Cerebellar cortex (tissue), 1 donor: ENCODE results near the gene CEACAM18.
"Not testable (repeated sequence)": the region's sequence is repeated elsewhere in the genome, so short reads cannot be mapped to it uniquely, and the experiment has no call there.

Source experiments
- DNase-seq: peaks from one replicate; pipeline ENCODE4 v3.0.0-alpha.2; 2015; ENCODE audit warnings: low spot score

Gene CEACAM18

DNA sequence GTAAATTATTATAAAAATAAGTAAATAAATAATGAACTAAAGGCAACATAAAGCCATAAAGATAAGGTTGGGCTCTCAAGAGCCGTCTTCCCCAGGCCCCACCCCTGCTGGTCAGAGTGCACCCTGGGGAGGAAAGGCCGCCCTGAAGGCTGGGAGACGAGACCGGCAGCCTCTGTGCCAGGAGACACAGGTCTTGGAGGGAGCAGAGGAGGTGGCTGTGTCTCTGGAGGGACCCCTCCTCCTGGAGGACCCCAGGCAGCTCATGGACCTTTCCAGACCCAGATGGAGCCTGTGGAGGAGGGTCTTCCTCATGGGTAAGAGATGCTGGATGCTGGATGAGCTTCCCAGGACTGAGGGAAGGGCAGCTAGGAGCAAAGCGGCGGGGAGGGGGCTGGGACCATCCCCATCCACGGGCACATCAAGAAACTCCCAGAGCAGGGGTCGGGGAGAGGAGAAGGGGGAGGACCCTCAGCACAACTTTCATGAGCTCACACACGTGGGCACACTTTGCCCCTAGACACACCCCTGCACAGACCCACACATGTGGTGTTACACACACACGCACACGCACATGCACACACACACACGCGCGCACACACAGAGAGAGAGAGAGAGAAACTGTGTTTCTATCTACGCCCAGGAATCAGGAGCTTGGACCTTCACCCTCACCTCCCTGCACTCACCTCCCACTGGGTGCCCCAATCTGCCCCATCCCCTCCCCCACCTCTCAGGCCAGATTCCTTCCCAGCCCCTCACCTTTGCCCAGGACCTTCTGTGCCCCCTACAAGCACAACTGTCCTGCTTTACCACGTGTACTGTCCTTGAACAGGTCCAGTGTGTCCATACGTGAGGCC is at the start of gene CEACAM18:
Gene CEACAM18 (plus strand): TSS at position 159 of the 854 bp plus-strand sequence.
- DNase-seq = no peak

DNA sequence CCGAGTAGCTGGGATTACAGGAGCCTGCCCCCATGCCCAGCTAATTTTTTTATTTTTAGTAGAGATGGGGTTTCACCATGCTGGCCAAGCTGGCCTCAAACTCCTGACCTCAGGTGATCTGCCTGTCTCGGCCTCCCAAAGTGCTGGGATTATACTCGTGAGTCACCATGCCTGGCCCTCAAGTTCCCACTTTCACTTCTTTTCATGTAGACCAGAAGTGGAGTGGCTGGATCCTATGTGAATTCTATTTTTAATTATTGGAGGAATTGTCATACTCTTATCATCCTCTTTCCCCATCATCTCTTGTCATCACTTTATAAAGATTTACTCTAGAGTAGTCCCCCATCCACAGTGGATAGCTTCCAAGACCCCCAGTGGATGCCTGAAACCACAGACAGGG is 48.1 kb upstream of the CEACAM18 start:
- no peak for DNase-seq

- no peak for DNase-seq
Measured at GRCh38 chr19:51431124-51431523, 47.2 kb upstream of the CEACAM18 start.

GRCh38 chr19:51433043-51433442 is 45.3 kb upstream of the CEACAM18 start:
- no peak for DNase-seq

GRCh38 chr19:51434456-51434855 is 43.9 kb upstream of the CEACAM18 start:
- DNase-seq = no peak

GRCh38 chr19:51439021-51439465 is 39.3 kb upstream of the CEACAM18 start:
- peak; percentile 14 for DNase-seq

DNA sequence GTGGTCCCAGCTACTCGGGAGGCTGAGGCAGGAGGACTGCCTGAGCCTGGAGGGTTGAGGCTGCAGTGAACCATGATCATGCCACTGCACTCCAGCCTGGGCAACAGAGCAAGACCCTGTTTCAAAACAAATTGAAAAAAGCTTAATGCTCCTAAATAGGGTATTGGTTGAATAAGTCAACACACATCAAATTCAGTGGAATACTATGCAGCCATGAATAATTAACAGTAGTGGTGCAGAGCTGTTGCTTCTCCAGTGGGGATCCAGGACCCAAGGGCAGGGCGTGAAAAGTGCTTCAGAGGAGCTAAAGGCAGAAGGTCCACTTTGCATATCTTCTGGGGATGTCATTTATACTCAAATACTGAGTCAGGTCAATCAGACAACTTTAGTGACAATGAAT is 38.3 kb upstream of the CEACAM18 start:
- no peak for DNase-seq

- DNase-seq = no peak
Measured at GRCh38 chr19:51440846-51441409, 37.4 kb upstream of the CEACAM18 start.

- no peak for DNase-seq
Measured at GRCh38 chr19:51441410-51442390, 36.6 kb upstream of the CEACAM18 start.

DNA sequence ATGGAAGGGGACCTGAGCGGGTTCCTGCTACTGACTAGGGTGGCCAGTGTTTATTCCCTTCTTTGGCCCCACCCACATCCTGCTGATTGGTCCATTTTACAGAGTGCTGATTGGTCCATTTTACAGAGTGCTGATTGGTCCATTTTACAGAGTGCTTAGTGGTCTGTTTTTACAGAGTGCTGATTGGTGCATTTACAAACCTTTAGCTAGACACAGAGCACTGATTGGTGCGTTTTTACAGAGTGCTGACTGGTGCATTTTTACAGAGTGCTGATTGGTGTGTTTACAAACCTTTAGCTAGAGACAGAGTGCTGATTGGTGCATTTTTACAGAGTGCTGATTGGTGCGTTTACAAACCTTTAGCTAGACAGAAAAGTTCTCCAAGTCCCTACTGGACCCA is 30.8 kb upstream of the CEACAM18 start:
- DNase-seq = not testable (repeated sequence)

GRCh38 chr19:51448011-51448410 is 30.3 kb upstream of the CEACAM18 start:
- DNase-seq = no peak

DNA sequence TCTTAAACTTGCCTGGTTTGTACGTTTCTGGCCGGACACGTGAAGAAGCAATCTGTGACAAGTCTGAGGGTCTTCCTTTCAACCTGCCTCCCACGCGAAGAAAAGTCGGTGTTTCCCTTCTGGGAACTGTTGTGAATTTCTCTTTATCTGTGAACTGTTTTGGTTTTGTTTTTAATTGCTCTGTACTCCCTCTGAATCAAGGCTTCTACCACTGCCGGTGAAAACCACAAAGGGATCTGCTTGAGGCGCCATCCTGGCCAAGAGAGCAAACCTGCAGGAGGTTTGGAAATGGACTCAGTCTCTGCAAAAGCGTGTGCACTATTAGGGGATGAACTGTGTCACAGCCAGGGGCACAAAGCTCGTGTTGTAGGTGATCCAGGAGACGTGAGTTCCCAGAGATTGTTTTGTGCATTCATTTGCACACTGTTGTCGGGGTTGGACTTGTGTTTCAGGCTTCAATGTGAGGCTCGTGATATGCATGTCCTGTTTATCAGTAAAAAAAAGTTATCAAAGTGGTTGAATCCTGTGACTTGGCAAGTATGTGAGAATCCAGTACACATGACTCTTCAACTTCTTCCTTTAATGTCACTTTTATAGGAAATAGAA is 29.8 kb upstream of the CEACAM18 start:
- DNase-seq = no peak

- no peak for DNase-seq
Measured at GRCh38 chr19:51450730-51451307, 27.5 kb upstream of the CEACAM18 start.

DNA sequence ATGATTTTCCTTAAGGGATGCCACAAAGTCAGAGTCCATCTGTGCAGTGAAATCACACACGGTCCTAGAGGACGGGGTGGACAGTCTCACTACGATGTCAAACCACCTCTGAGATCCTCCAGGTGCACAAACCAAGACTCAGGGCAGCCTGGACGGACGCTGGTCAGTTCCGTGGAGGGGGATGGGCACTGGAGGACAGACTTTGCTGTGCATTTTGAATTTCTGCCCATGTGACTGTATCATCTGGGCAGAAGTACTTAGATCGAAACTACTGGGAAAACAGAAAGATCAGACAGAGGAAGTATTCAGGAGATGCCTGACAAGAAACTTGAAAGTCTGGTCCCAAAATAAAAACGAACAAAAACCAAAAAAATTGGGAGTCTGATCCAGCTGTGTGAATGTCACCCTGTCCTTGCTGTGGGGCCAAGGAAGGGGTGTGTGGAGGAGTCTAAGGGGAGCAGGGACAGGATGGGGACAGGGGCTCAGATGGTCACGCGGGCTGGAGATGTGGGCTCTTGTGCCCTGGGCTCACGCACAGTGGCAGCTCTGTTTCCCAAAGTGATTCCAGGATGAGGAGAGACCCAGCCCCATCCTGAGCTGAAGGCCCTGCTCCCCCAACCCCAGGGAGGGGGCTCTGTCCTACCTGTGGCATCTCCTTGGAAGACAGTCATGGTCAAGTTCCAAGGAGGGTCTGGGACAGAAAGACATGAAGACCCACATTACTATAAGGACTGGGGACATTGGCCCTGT is 21.6 kb upstream of the CEACAM18 start:
- no peak for DNase-seq

GRCh38 chr19:51457351-51458013 is 20.9 kb upstream of the CEACAM18 start:
- DNase-seq = no peak

DNA sequence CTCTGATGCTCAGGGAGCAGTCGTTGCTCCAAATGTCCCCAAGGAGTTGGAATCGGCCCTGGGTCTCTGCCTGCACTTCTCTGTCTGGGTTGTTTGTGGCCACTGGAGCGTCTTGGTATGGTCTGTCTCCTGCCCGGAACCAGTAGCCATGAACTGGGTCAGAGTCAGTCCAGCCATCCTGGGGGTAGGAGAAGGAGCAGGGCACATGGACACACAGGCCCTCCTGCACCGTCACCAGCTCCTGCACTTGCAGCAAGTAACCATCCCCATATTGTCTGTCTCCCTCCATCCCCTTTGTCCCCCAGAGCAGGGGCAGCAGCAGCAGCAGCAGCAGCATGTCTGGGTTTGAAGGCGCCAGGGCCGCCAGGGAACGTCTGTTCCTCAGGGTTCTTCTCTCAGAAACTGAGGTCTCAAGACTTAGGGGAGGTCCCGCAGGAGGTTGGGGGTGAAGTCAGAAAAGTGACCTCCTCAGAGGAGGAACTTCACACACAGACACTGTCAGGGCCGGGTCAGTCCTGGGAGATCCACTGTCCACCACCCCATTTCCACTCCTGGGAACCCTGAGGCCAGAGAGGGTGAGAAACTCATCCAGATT is 20.2 kb upstream of the CEACAM18 start, which contains the start of gene SIGLEC8:
Gene SIGLEC8 (minus strand): TSS at position 404 of the 595 bp plus-strand sequence. CDS start 67 bp downstream, at position 337.
- no peak for DNase-seq

DNA sequence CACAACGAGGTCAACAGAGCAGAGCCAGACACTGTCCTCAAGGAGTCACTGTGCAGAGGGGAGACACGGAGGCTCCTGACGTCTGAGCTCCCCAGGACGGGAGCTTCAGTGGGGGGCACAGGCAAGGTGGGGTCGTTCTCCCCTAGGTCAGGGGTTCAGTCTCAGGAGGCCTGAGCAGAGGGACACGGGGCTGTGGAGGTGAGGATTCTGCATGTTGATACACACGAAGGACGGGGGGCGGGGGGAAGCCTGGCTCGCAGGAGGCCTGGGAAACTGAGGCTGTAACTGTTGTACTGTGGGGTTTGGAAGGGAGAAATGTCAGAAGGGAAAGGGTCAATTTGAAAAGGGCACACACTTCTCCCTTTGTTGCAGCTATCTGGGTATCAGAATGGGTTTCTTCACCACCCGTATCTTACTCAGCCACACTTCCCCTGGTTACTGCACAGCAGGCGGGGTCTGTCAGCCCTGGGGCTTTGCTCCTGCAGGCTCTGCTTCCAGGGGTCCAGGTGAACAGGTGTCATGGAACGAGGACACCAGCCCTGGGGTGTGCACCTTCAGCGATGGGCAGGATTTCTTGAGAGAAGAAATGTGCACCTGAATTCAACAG is 19.3 kb upstream of the CEACAM18 start:
- no peak for DNase-seq

- DNase-seq = peak; percentile 1
Measured at GRCh38 chr19:51460164-51460992, 18.0 kb upstream of the CEACAM18 start.
